ENCODE measurements around the gene METTL15.
"Not testable (repeated sequence)": the region's sequence is repeated elsewhere in the genome, so short reads cannot be mapped to it uniquely, and the experiment has no call there.

The METTL15 gene

GRCh38 chr11:28274216-28274615 lies 166.0 kb downstream of the METTL15 start:
- H3K4me3 Mint-ChIP-seq = no peak overlapping the region
- H3K4me1 Mint-ChIP-seq = no peaks in the 10 kb centered on the region
- H3K36me3 Mint-ChIP-seq = peaks cover 22% of the 10 kb centered on the region
- peaks cover 9% of the 10 kb centered on the region for H3K9me3 Mint-ChIP-seq
- no peak overlapping the region for H3K27ac Mint-ChIP-seq
- H3K27me3 Mint-ChIP-seq = no peaks in the 10 kb centered on the region

GRCh38 chr11:28284196-28284595 lies 176.0 kb downstream of the METTL15 start:
- Mint-ChIP-seq H3K4me1 (no peaks in the 10 kb centered on the region), H3K4me3 (no peak overlapping the region), H3K9me3 (no peaks in the 10 kb centered on the region), H3K27me3 (no peaks in the 10 kb centered on the region), H3K36me3 (peaks cover 14% of the 10 kb centered on the region), H3K27ac (no peak overlapping the region)

GRCh38 chr11:28289444-28289843 lies 181.3 kb downstream of the METTL15 start:
- H3K9me3 Mint-ChIP-seq = no peaks in the 10 kb centered on the region
- no peaks in the 10 kb centered on the region for H3K4me1 Mint-ChIP-seq
- H3K27ac Mint-ChIP-seq = no peak overlapping the region
- no peak overlapping the region for H3K4me3 Mint-ChIP-seq
- H3K36me3 Mint-ChIP-seq = peaks cover 15% of the 10 kb centered on the region
- no peaks in the 10 kb centered on the region for H3K27me3 Mint-ChIP-seq

GRCh38 chr11:28290995-28291394 lies 182.8 kb downstream of the METTL15 start:
- H3K27me3 Mint-ChIP-seq, H3K9me3 Mint-ChIP-seq, H3K4me3 Mint-ChIP-seq, H3K4me1 Mint-ChIP-seq, H3K27ac Mint-ChIP-seq: not testable (repeated sequence)
- peaks cover 16% of the 10 kb centered on the region for H3K36me3 Mint-ChIP-seq

- peaks cover 27% of the 10 kb centered on the region for H3K36me3 Mint-ChIP-seq
- H3K9me3 Mint-ChIP-seq = no peaks in the 10 kb centered on the region
- no peaks in the 10 kb centered on the region for H3K4me1 Mint-ChIP-seq
- no peak overlapping the region for H3K27ac Mint-ChIP-seq
- H3K4me3 Mint-ChIP-seq = no peak overlapping the region
- H3K27me3 Mint-ChIP-seq = no peaks in the 10 kb centered on the region
Measured at GRCh38 chr11:28296426-28296825, 188.2 kb downstream of the METTL15 start.

- H3K4me3 Mint-ChIP-seq = no peak overlapping the region
- no peaks in the 10 kb centered on the region for H3K27me3 Mint-ChIP-seq
- H3K9me3 Mint-ChIP-seq = no peaks in the 10 kb centered on the region
- H3K36me3 Mint-ChIP-seq = peaks cover 32% of the 10 kb centered on the region
- no peaks in the 10 kb centered on the region for H3K4me1 Mint-ChIP-seq
- H3K27ac Mint-ChIP-seq = no peak overlapping the region
Measured at GRCh38 chr11:28298209-28298608, 190.0 kb downstream of the METTL15 start.

- no peaks in the 10 kb centered on the region for H3K9me3 Mint-ChIP-seq
- no peak overlapping the region for H3K4me3 Mint-ChIP-seq
- no peak overlapping the region for H3K27ac Mint-ChIP-seq
- H3K36me3 Mint-ChIP-seq = peaks cover 38% of the 10 kb centered on the region
- no peaks in the 10 kb centered on the region for H3K4me1 Mint-ChIP-seq
- no peaks in the 10 kb centered on the region for H3K27me3 Mint-ChIP-seq
Measured at GRCh38 chr11:28303477-28304191, 195.4 kb downstream of the METTL15 start.

- no peak overlapping the region for H3K4me3 Mint-ChIP-seq
- no peaks in the 10 kb centered on the region for H3K4me1 Mint-ChIP-seq
- no peaks in the 10 kb centered on the region for H3K9me3 Mint-ChIP-seq
- H3K36me3 Mint-ChIP-seq = peaks cover 31% of the 10 kb centered on the region
- no peak overlapping the region for H3K27ac Mint-ChIP-seq
- no peaks in the 10 kb centered on the region for H3K27me3 Mint-ChIP-seq
Measured at GRCh38 chr11:28315440-28315839, 207.3 kb downstream of the METTL15 start.

GRCh38 chr11:28318871-28319270 lies 210.7 kb downstream of the METTL15 start:
- Mint-ChIP-seq H3K4me1 (no peaks in the 10 kb centered on the region), H3K27me3 (no peaks in the 10 kb centered on the region), H3K9me3 (no peaks in the 10 kb centered on the region), H3K36me3 (peaks cover 24% of the 10 kb centered on the region), H3K27ac (no peak overlapping the region), H3K4me3 (no peak overlapping the region)

- H3K4me1 Mint-ChIP-seq = no peaks in the 10 kb centered on the region
- no peaks in the 10 kb centered on the region for H3K9me3 Mint-ChIP-seq
- H3K27ac Mint-ChIP-seq = no peak overlapping the region
- no peaks in the 10 kb centered on the region for H3K27me3 Mint-ChIP-seq
- H3K4me3 Mint-ChIP-seq = no peak overlapping the region
- peaks cover 25% of the 10 kb centered on the region for H3K36me3 Mint-ChIP-seq
Measured at GRCh38 chr11:28323621-28324020, 215.4 kb downstream of the METTL15 start.

GRCh38 chr11:28332393-28332792 lies 224.2 kb downstream of the METTL15 start:
- not testable (repeated sequence) for H3K27ac Mint-ChIP-seq, H3K4me1 Mint-ChIP-seq, H3K27me3 Mint-ChIP-seq, H3K9me3 Mint-ChIP-seq, H3K4me3 Mint-ChIP-seq
- peaks cover 14% of the 10 kb centered on the region for H3K36me3 Mint-ChIP-seq

- no peaks in the 10 kb centered on the region for H3K4me1 Mint-ChIP-seq
- peaks cover 2% of the 10 kb centered on the region for H3K36me3 Mint-ChIP-seq
- H3K4me3 Mint-ChIP-seq = no peak overlapping the region
- no peak overlapping the region for H3K27ac Mint-ChIP-seq
- H3K9me3 Mint-ChIP-seq = peaks cover 15% of the 10 kb centered on the region
- no peaks in the 10 kb centered on the region for H3K27me3 Mint-ChIP-seq
Measured at GRCh38 chr11:28337701-28338100, 229.5 kb downstream of the METTL15 start.

- peaks cover 2% of the 10 kb centered on the region for H3K36me3 Mint-ChIP-seq
- no peaks in the 10 kb centered on the region for H3K4me1 Mint-ChIP-seq
- peaks cover 15% of the 10 kb centered on the region for H3K9me3 Mint-ChIP-seq
- H3K27me3 Mint-ChIP-seq = no peaks in the 10 kb centered on the region
- no peak overlapping the region for H3K27ac Mint-ChIP-seq
- H3K4me3 Mint-ChIP-seq = no peak overlapping the region
Measured at GRCh38 chr11:28338371-28338770, 230.2 kb downstream of the METTL15 start.

- Mint-ChIP-seq H3K4me3 (no peak overlapping the region), H3K36me3 (peaks cover 2% of the 10 kb centered on the region), H3K9me3 (peaks cover 15% of the 10 kb centered on the region)
Measured at GRCh38 chr11:28339488-28339887, 231.3 kb downstream of the METTL15 start.

GRCh38 chr11:28342716-28343115 lies 234.5 kb downstream of the METTL15 start:
- Mint-ChIP-seq H3K9me3 (peaks cover 15% of the 10 kb centered on the region), H3K36me3 (peaks cover 3% of the 10 kb centered on the region), H3K27me3 (no peaks in the 10 kb centered on the region), H3K4me3 (no peak overlapping the region), H3K4me1 (no peaks in the 10 kb centered on the region), H3K27ac (no peak overlapping the region)

More at GRCh38 chr11:28339488-28339887, 231.3 kb downstream of the METTL15 start:
- H3K27ac Mint-ChIP-seq = no peak overlapping the region
- H3K4me1 Mint-ChIP-seq = no peaks in the 10 kb centered on the region
- H3K27me3 Mint-ChIP-seq = no peaks in the 10 kb centered on the region

- Mint-ChIP-seq H3K4me3 (no peak overlapping the region), H3K27ac (no peak overlapping the region), H3K27me3 (no peaks in the 10 kb centered on the region), H3K9me3 (peaks cover 10% of the 10 kb centered on the region), H3K36me3 (peaks cover 3% of the 10 kb centered on the region), H3K4me1 (no peaks in the 10 kb centered on the region)
Measured at GRCh38 chr11:28343304-28344233, 235.4 kb downstream of the METTL15 start.

Measured in activated naive CD4-positive, alpha-beta T cell treated with anti-CD3 and anti-CD28 coated beads, Interleukin-2, amount 50 U/mL, for 24 hours (primary cell).